Trophoblast cell (in vitro differentiated cells and primary cell): ENCODE results near the gene LRP1B.

Experiments
- DNase-seq, 2 donors: peaks; one replicate each; pipeline ENCODE4 v3.0.0-alpha.2; 2016
- H2AFZ ChIP-seq: 2 replicates; pipeline ENCODE4 v1.6.1; 2013; ENCODE audit warnings: low read length, moderate library complexity, mild to moderate bottlenecking; ENCODE audit not compliant: insufficient read depth, poor library complexity
- H2AK5ac ChIP-seq: 2 replicates; pipeline ENCODE4 v1.6.1; 2013; ENCODE audit warnings: mild to moderate bottlenecking, low read length
- H2BK120ac ChIP-seq: 2 replicates; pipeline ENCODE4 v1.6.1; 2013; ENCODE audit warnings: low read length, mild to moderate bottlenecking, moderate library complexity; ENCODE audit not compliant: insufficient read depth, poor library complexity
- H2BK12ac ChIP-seq: 2 replicates; pipeline ENCODE4 v1.6.1; 2013; ENCODE audit warnings: mild to moderate bottlenecking, low read length, moderate library complexity
- H2BK5ac ChIP-seq: 2 replicates; pipeline ENCODE4 v1.6.1; 2013; ENCODE audit warnings: low read length, low read depth, moderate library complexity, mild to moderate bottlenecking; ENCODE audit not compliant: poor library complexity
- H3K14ac ChIP-seq: 2 replicates; pipeline ENCODE4 v1.6.1; 2013; ENCODE audit warnings: mild to moderate bottlenecking, low read length
- H3K18ac ChIP-seq: 2 replicates; pipeline ENCODE4 v1.6.1; 2013; ENCODE audit warnings: mild to moderate bottlenecking, low read length
- H3K23ac ChIP-seq: 2 replicates; pipeline ENCODE4 v1.6.1; 2013; ENCODE audit warnings: low read length
- H3K27ac ChIP-seq: 2 replicates; pipeline ENCODE4 v1.5.1; 2013; ENCODE audit warnings: low read depth, mild to moderate bottlenecking, inconsistent platforms, low read length, moderate library complexity
- H3K27me3 ChIP-seq: 2 replicates; pipeline ENCODE4 v1.6.1; 2013; ENCODE audit warnings: inconsistent platforms, mild to moderate bottlenecking, low read length, moderate library complexity; ENCODE audit not compliant: insufficient read depth
- H3K36me3 ChIP-seq, 2 experiments: 1 replicate in 1 of 2; 2 replicates in 1 of 2; pipeline ENCODE4 v1.6.1; 2013; ENCODE audit warnings: low read length in 2 of 2, mild to moderate bottlenecking in 2 of 2, moderate library complexity in 1 of 2; ENCODE audit not compliant: insufficient read depth in 2 of 2, control insufficient read depth in 1 of 2
- H3K4ac ChIP-seq: 2 replicates; pipeline ENCODE4 v1.6.1; 2013; ENCODE audit warnings: low read depth, mild to moderate bottlenecking, low read length, moderate library complexity
- H3K4me1 ChIP-seq, 2 experiments: 1 replicate in 1 of 2; 2 replicates in 1 of 2; pipeline ENCODE4 v1.6.1; 2013; ENCODE audit warnings: low read length in 2 of 2, mild to moderate bottlenecking in 2 of 2, moderate library complexity in 1 of 2; ENCODE audit not compliant: insufficient read depth in 2 of 2, control insufficient read depth in 1 of 2
- H3K4me2 ChIP-seq: 2 replicates; pipeline ENCODE4 v1.6.1; 2013; ENCODE audit warnings: inconsistent platforms, mild to moderate bottlenecking, low read length, moderate library complexity
- H3K4me3 ChIP-seq: 2 replicates; pipeline ENCODE4 v1.5.1; 2013; ENCODE audit warnings: mild to moderate bottlenecking, low read depth, low read length, inconsistent platforms
- H3K79me1 ChIP-seq: one replicate; pipeline ENCODE4 v1.6.1; 2013; ENCODE audit warnings: low read length
- H3K79me2 ChIP-seq: 2 replicates; pipeline ENCODE4 v1.6.1; 2013; ENCODE audit warnings: low read length, mild to moderate bottlenecking; ENCODE audit not compliant: control insufficient read depth, insufficient read depth, poor library complexity
- H3K9ac ChIP-seq: 2 replicates; pipeline ENCODE4 v1.6.1; 2013; ENCODE audit warnings: mild to moderate bottlenecking, low read length
- H3K9me3 ChIP-seq: 2 replicates; pipeline ENCODE4 v1.6.1; 2013; ENCODE audit warnings: low read depth, mild to moderate bottlenecking, control low read depth, inconsistent platforms, low read length; ENCODE audit not compliant: insufficient read depth
- H4K12ac ChIP-seq: 2 replicates; pipeline ENCODE4 v1.6.1; 2013; ENCODE audit warnings: low read depth, mild to moderate bottlenecking, low read length, moderate library complexity
- H4K8ac ChIP-seq: 2 replicates; pipeline ENCODE4 v1.6.1; 2013; ENCODE audit warnings: low read depth, mild to moderate bottlenecking, low read length, moderate library complexity
- H4K91ac ChIP-seq: one replicate; pipeline ENCODE4 v1.6.1; 2013; ENCODE audit warnings: low read depth, mild to moderate bottlenecking, low read length, moderate library complexity
- WGBS: extraction: QIAGEN DNeasy Blood & Tissue Kit; methylation state at CpG from one replicate; pipeline ENCODE4 v1.1.7; 2013; ENCODE audit warnings: missing lambda C conversion rate; ENCODE audit not compliant: insufficient read length, insufficient coverage; ENCODE audit errors: extremely low coverage; 5-methylcytosine and 5-hydroxymethylcytosine counted together

The LRP1B gene

GRCh38 chr2:142140434-142140845, 9.6 kb upstream of the LRP1B start:
- WGBS = no CpG with 5 or more reads among the region's 2 CpGs

GRCh38 chr2:142139384-142139783, 8.6 kb upstream of the LRP1B start:
- Histone ChIP-seq H4K12ac (no peak overlapping the region), H3K4ac (no peak overlapping the region), H3K4me2 (no peak overlapping the region), H2BK120ac (no peak overlapping the region), H4K91ac (no peak overlapping the region), H3K9me3 (no peaks in the 10 kb centered on the region), H3K79me1 (peaks cover 2% of the 10 kb centered on the region), H3K4me1 (no peaks in the 10 kb centered on the region), H3K14ac (no peak overlapping the region), H3K4me3 (no peak overlapping the region), H2BK12ac (no peak overlapping the region), H3K79me2 (no peaks in the 10 kb centered on the region), H3K27me3 (no peaks in the 10 kb centered on the region), H3K18ac (no peak overlapping the region), H2AK5ac (no peak overlapping the region), H2BK5ac (no peak overlapping the region), H2AFZ (no peak overlapping the region), H4K8ac (no peak overlapping the region), H3K36me3 (no peaks in the 10 kb centered on the region), H3K9ac (no peak overlapping the region), H3K23ac (no peak overlapping the region), H3K27ac (no peak overlapping the region)
- DNase-seq = no peak
- no CpG with 5 or more reads among the region's 4 CpGs for WGBS

More at GRCh38 chr2:142140434-142140845, 9.6 kb upstream of the LRP1B start:
- Histone ChIP-seq H3K36me3 (no peaks in the 10 kb centered on the region), H3K9me3 (no peaks in the 10 kb centered on the region), H3K4me2 (no peak overlapping the region), H3K27ac (no peak overlapping the region), H4K91ac (no peak overlapping the region), H4K8ac (no peak overlapping the region), H2BK5ac (no peak overlapping the region), H3K18ac (no peak overlapping the region), H2AFZ (no peak overlapping the region), H3K79me2 (no peaks in the 10 kb centered on the region), H3K4ac (no peak overlapping the region), H2BK12ac (no peak overlapping the region), H3K4me1 (no peaks in the 10 kb centered on the region), H3K27me3 (no peaks in the 10 kb centered on the region), H3K79me1 (no peaks in the 10 kb centered on the region), H2AK5ac (no peak overlapping the region), H3K14ac (no peak overlapping the region), H2BK120ac (no peak overlapping the region), H3K4me3 (no peak overlapping the region), H4K12ac (no peak overlapping the region), H3K23ac (no peak overlapping the region), H3K9ac (no peak overlapping the region)
- peak in 1 of 2 donors; percentile 47 for DNase-seq

GRCh38 chr2:142136571-142136970, 5.8 kb upstream of the LRP1B start:
- no peak overlapping the region for H3K27ac ChIP-seq
- no peak overlapping the region for H2AFZ ChIP-seq
- no peaks in the 10 kb centered on the region for H3K4me1 ChIP-seq
- DNase-seq = no peak
- H3K9ac ChIP-seq = no peak overlapping the region
- H3K79me1 ChIP-seq = peaks cover 2% of the 10 kb centered on the region
- no peaks in the 10 kb centered on the region for H3K79me2 ChIP-seq
- H2BK120ac ChIP-seq = no peak overlapping the region
- no peak overlapping the region for H3K18ac ChIP-seq
- H2AK5ac ChIP-seq = no peak overlapping the region
- H3K14ac ChIP-seq = no peak overlapping the region
- H3K27me3 ChIP-seq = no peaks in the 10 kb centered on the region
- no peak overlapping the region for H3K4me2 ChIP-seq
- H3K9me3 ChIP-seq = no peaks in the 10 kb centered on the region
- H2BK5ac ChIP-seq = no peak overlapping the region
- H4K8ac ChIP-seq = no peak overlapping the region
- H3K23ac ChIP-seq = no peak overlapping the region
- H3K4me3 ChIP-seq = no peak overlapping the region
- H2BK12ac ChIP-seq = no peak overlapping the region
- H3K36me3 ChIP-seq = no peaks in the 10 kb centered on the region
- no peak overlapping the region for H4K12ac ChIP-seq
- no peak overlapping the region for H4K91ac ChIP-seq
- no peak overlapping the region for H3K4ac ChIP-seq

GRCh38 chr2:142134911-142135310, 4.1 kb upstream of the LRP1B start:
- no peak overlapping the region for H2BK5ac ChIP-seq
- no peaks in the 10 kb centered on the region for H3K36me3 ChIP-seq
- peak overlapping the region; percentile 84 for H2BK12ac ChIP-seq
- no peak overlapping the region for H3K4me3 ChIP-seq
- DNase-seq = no peak
- WGBS = no CpG with 5 or more reads among the region's 3 CpGs
- peaks cover 14% of the 10 kb centered on the region for H3K79me1 ChIP-seq
- H4K12ac ChIP-seq = no peak overlapping the region
- no peak overlapping the region for H2AFZ ChIP-seq
- no peak overlapping the region for H4K8ac ChIP-seq
- no peak overlapping the region for H3K4ac ChIP-seq
- H3K14ac ChIP-seq = no peak overlapping the region
- no peaks in the 10 kb centered on the region for H3K27me3 ChIP-seq
- H3K23ac ChIP-seq = no peak overlapping the region
- no peaks in the 10 kb centered on the region for H3K9me3 ChIP-seq
- H3K4me1 ChIP-seq = no peaks in the 10 kb centered on the region
- no peak overlapping the region for H4K91ac ChIP-seq
- peaks cover 7% of the 10 kb centered on the region for H3K79me2 ChIP-seq
- H3K27ac ChIP-seq = no peak overlapping the region
- no peak overlapping the region for H3K9ac ChIP-seq
- no peak overlapping the region for H3K4me2 ChIP-seq
- H3K18ac ChIP-seq = no peak overlapping the region
- H2BK120ac ChIP-seq = no peak overlapping the region
- H2AK5ac ChIP-seq = no peak overlapping the region
